NCI-H146 (cell line): ENCODE results near the gene PDK2.
"Not testable (repeated sequence)": the region's sequence is repeated elsewhere in the genome, so short reads cannot be mapped to it uniquely, and the experiment has no call there.

Source experiments
- DNase-seq: peaks from one replicate; lab custom pipeline; 2025; lab: John Stamatoyannopoulos, UW

PDK2 gene

DNA sequence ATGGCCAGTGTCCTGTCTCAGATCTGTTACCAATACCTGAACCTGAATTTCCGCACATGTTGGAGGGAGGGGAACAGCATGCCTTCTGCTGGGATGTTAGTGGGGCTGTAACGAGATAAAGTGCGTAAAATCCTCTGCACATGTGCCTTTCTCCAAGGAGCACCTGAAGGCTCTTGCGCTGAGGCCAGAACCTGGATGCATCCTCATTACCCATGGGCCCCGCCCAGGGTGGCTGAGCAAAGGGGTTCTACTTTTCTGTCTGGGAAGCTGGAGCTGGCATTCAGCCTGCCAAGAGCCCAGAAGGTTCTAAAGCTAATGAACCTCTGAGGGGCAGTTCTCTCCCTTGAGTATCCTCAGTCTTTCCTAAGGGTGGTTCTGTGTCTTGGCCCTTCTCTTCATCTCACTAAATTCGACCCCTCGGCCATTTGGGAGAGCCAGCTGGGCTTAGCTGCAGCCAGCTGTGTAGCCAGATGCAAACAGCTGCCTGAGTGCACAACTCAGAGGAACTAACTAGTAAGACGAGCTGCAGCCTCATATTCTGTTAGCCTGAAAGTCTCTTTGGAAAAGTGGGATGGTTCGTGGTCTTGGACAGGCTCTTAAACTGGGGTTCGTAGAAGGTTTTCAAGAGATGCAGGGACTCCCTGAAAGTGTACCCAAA lies 36.7 kb upstream of the PDK2 start:
- DNase-seq, result no peak

DNA sequence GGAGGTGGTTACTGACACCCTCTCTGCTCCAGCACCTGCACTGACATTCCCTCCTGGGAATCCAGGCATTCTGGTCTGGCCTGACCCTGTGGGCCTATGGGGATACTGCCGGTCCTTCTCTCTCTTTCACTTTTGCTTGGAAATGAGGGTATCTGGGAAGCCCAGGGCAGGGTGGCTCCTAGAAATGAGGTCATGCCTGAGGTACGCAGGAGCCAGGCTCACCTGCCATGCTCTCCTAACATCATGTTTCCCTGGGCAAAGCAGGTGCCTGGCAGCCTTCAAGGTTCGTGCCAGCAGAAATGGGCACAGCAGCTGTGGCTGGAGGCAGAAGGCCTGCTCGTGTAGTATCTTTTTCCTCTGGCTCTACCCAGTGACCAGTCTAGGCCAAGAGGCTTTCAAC lies 35.9 kb upstream of the PDK2 start:
- DNase-seq, result no peak

DNA sequence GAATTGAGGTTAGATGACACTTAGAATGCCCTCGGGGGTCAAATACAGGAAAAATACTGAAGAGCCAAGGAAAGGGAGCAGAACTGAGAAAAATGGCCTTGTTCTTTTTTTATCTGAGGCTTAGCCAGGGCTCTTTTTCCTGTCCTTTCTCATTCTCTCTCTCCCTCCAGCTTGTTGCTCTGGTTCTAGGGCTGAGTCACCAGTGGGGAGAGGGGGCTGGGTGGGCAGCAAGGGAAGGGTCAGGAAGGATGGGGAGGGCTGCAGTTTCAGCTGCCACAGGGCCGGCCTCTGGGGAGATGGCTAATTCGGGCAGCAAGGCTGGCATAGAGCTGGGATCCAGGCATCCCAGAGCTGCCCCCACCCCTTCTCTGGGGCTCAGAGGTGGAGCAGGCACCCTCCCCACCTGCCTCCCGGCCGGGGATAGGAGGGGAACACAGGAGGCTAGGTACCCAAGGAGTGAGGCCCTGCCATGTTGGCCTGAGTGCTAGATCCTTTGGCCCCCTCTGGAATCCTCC lies 35.3 kb upstream of the PDK2 start:
- DNase-seq, result no peak

DNA sequence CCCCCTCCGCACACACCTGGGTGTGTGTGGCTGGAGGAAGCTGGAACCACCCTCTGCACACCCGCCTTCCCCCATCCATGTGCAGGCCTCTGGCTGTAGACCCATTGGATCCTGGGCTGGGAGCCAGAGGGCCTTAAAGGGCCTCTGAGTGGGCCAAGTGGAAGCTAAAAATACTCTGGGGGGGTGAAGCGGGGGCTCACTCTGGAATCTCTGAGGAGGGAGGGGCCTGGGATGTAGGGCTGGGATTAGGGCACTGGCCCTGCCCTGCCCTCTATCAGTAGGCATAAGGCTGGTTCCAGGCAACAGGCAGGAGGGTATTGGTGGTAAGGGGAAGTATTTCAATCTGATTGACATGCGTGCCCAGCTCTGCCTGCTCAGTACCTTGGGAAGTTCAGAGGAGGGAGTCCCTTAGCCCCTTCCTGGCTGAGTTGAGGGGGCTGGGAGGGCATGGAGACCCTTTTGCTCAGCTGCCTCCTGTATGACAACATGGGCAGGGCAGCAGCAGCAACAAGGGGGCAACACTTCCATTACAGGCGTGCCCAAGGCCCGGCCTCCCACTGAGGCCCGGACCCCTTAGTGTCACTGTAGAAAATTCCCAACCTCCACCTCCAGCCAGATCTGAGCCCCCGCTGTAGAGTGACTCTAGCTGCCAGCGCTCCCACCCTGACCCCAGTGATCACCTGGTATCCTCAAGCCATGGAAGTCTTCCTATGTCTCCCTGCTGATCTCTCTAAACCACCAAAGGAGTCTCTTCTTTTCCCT lies 34.0 kb upstream of the PDK2 start:
- DNase-seq, result no peak

DNA sequence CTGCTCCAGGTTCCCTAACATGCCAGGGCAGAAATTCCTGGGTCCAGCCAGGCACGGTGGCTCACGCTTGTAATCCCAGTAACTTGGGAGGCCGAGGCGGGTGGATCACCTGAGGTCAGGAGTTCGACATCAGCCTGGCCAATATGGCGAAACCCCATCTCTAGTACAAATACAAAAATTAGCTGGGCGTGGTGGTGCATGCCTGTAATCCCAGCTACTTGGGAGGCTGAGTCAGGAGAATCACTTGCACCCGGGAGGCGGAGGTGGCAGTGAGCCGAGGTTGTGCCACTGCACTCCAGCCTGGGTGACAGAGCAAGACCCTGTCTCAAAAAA lies 33.5 kb upstream of the PDK2 start:
- not testable (repeated sequence) for DNase-seq

DNA sequence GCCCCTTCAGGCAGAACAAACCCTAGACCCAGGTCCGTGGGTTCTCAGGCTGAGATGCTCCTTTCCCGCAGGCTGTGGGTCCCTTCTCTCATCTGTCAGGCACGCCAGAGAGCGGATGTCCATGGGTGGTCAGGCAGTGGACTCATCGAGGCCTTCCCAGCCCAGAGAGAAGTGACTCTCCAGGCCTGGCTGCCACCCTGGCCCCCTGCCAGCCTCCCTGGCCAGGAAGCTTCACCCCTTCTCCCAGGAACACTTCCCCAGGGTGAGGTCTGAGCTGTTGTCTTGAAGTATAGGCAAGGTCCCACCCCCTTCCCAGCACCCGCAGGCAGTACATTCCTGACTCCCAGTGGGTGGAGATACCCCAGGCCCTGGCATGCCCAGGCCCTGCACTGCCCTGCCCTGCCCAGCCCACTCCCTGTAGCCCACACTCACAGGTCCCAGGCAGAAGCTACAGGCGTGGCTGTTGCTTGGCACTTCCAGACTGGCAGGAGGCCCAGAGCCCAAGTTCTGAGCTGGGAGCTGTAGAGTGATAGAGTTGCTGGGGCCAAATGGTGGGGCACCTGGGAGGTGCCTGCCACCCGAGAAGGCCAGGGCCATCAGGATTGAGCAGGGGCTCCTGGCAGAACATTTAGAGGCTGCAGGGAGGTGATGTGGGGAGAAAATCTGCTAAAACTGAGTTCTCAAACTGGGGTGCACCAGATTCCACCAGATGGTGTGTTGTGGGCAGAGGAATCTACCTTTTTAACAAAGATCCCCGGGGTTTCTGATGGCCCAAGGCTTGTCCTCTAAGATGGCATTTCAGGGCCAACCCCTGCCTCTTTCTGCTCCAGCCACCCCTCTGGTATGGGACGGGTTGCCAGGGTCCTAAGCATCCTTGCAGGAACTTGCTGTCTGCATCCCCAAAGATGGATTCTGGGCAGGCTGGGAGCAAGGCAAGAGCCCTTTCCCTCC lies 32.6 kb upstream of the PDK2 start:
- no peak for DNase-seq

DNA sequence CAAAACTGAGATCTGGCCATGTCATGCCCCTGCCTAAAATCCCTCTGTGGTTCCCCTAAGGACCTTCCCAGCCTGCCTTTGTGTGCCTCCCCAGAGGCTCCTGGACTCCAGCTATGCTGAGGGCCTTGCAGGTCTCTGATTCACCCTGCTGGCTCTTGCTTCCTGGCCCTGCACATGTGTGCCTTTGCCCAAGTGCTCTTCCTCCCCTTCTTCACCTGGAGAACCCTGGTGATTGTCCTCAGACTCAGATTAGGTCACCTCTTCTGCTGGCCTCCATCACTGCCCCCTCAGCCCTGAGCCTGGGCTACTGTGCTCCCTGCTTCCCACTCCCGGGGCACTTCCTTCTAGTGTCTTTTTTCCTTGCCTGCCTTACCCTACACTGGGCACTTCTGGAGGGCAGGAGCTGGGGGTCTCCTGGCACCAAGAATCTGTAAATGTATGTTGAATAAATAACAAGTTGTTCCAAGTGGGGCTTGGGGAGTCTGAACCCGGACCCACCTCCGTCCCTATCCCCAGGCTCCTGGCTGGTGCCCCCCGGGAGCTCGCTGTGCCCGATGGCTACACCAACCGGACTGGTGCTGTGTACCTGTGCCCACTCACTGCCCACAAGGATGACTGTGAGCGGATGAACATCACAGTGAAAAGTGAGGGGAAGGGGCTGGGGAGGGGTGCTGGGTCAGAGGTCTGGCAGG lies 31.4 kb upstream of the PDK2 start:
- no peak for DNase-seq

DNA sequence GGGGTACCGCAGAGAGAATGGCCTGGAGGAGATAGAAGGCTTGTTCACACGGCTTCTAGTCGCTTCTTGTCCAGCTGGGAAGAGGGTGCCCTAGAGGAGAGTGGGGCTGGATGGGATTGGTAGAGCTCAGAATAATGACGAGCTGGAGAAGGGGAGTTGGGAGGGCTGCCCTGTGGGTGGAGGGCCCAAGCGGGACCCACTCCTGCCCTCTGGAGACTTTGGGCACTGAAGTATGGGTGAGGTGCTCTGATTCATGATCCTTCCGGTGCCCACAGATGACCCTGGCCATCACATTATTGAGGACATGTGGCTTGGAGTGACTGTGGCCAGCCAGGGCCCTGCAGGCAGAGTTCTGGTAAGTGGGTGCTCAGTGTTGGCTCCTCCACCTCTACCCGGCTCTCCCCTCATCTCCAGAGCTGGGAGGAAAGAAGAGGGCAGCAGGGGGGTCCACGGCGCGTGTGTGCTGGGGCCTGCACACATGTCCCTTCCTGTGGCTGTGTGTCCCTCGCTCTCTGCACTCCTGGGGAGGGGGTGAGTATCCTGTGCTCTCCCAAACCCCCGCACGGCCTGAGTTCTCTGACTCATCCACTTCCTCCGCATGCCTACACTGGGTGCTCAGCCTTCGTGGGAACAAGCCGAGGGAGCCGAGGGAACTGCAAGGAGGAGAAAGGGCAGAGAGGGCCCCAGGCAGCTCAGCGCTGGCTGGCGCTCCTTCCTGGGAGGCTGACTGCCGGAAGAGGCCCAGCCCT lies 30.7 kb upstream of the PDK2 start:
- DNase-seq, result no peak

DNA sequence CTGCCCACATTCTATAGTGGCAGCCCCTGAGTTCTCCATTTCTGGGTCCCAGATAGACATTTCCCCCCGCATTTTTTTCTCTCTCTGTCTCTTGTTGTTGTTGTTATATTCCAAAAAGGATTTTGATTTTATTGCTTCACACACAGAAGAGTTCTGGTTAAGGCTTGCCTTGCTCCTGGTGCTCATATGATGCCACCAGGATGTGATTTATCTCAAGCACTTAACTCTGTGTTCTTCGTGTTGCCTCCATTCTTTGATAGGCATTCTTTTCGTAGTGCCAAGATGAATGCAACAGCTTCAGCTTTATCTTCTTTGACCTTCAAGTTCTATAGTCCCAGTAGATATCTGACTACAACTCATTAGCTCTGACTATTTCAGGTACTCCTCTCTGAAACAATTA lies 30.1 kb upstream of the PDK2 start:
- DNase-seq, result no peak

DNA sequence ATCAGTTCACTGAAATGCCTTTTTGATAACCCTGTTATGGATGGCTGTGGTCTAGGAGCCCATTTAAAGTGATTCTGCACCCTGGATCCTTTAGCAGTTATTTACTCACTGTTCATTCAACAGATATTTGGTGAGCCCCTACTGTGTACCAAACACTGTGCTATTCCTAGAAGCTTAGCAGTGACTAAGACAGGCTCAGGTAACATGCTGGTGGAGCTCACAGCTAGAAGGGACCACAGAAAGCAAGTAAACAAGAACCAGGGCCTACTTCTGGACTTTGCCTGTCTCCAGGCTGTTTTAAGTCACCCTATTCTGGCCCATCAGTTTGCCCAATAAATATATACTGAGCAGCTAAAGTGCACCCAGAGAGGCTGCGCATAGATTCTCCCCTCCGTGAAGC lies 28.2 kb upstream of the PDK2 start:
- no peak for DNase-seq

DNA sequence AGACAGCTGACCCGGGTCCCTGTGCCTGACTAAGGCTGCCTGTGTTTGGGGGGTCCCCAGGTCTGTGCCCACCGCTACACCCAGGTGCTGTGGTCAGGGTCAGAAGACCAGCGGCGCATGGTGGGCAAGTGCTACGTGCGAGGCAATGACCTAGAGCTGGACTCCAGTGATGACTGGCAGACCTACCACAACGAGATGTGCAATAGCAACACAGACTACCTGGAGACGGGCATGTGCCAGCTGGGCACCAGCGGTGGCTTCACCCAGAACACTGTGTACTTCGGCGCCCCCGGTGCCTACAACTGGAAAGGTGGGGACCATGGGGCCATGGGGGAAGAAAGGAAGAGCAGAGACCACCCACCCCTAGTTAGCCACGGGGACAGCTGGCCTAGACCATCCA lies 27.2 kb upstream of the PDK2 start:
- no peak for DNase-seq

DNA sequence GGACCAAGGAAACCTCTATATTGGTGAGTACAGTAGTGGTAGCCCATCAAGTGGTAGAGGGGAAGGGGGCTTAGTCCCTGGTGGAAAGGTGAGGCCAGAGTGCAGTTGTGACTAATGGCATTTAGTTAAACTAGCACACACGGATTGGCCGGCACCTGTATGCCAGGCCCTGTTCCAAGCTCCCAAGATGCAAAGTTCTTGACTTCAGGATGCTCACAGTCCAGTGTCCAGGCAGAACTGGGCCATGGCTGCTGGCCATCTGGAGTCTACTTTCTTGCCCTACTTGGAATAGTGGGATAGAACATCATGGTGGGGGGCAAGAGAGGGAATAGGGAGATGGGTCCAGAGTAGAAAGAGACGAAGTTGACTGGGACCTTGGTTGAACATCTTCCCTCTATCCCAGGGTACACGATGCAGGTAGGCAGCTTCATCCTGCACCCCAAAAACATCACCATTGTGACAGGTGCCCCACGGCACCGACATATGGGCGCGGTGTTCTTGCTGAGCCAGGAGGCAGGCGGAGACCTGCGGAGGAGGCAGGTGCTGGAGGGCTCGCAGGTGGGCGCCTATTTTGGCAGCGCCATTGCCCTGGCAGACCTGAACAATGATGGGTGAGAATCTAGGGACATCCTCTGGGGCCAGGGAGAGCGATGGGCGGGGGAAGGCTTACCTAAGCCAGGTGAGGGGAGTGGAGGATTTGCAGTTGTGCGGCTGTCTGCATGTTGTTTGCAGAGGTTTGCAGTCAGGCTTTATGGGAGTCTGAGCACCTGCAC lies 24.1 kb upstream of the PDK2 start:
- DNase-seq, result no peak

DNA sequence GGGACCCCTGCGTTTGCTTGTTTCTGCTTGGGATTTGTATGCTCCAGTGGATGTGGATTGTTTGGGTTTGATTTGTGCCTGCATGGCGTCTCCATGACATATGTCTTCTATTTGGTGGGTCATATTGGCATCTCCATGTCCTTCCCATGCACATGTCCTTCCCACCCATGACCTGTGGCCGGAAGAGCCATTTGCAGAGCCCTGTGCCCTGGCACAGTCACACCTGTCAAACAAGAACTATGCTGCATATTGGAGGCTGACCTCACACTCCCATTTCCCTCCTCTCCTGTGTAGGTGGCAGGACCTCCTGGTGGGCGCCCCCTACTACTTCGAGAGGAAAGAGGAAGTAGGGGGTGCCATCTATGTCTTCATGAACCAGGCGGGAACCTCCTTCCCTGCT lies 23.5 kb upstream of the PDK2 start:
- DNase-seq, result no peak

DNA sequence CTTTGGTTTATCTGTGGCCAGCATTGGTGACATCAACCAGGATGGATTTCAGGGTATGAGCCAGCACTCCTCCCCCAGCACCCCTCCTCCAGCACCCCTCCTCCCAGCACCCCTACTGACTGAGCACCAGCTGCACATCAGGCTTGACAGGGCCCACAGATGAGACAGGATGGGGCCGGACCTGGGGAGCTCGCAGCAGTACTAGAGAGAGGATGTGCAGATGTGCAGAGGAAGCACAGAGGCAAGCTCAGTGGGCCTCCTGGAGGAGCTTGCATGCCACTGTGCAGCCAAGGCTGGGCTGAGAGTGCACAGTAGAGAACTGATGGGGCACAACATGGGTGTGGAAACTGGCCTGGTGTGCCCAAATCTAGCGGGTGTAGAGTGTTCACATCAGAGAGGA lies 23.0 kb upstream of the PDK2 start:
- DNase-seq, result no peak

DNA sequence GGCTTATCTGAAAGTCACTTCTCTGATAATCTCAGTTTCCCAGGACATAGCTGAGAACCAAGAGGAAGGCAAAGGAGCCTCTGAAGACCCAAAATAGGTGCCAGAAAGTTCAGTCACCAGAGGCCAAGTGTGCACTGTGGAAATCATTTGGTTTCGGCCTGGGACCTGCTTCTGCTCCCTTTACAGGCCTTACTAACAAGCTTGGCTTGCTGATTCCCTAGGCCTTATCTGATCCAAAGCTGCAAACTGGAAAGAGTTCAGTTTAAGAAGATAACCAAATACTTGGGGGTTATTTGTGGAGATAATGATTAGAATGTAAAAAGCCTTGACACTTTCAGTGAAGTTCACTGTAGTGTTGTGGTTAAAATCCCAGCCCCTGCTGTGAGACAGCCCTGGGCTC lies 22.2 kb upstream of the PDK2 start:
- no peak for DNase-seq

DNA sequence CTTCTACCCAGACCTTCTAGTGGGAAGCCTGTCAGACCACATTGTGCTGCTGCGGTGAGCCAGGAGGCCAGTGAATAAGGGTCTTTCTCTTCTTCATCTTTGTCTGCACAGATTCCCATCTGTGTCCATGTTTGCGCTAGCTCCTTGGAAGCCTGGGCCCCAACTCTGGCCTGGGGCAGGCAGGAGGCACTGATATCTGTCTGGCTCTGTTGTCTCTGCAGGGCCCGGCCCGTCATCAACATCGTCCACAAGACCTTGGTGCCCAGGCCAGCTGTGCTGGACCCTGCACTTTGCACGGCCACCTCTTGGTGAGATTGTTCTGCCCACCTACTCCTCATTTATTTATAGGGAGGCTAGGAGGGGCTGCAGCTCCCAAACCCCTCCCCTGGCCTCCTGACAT lies 20.9 kb upstream of the PDK2 start:
- DNase-seq, result no peak

DNA sequence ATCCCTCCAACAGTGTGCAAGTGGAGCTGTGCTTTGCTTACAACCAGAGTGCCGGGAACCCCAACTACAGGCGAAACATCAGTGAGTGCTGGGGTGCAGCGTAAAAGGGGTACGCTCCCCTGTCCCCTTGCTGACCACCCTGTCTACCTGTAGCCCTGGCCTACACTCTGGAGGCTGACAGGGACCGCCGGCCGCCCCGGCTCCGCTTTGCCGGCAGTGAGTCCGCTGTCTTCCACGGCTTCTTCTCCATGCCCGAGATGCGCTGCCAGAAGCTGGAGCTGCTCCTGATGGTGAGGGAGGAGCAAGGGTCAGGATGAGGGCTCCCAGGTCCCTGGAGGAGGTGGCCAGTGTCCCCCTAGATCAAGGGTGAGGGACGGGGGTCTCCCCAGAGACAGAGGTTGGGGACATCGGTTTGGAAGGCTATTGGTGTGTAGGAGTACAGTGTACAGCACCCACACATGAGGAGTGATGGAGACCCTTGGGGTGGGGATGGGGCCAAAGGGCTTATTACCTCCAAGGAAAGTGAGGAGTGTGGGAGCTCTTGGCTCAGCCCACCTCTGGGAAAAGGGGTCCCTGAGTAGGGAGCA lies 19.6 kb upstream of the PDK2 start:
- DNase-seq, result no peak

DNA sequence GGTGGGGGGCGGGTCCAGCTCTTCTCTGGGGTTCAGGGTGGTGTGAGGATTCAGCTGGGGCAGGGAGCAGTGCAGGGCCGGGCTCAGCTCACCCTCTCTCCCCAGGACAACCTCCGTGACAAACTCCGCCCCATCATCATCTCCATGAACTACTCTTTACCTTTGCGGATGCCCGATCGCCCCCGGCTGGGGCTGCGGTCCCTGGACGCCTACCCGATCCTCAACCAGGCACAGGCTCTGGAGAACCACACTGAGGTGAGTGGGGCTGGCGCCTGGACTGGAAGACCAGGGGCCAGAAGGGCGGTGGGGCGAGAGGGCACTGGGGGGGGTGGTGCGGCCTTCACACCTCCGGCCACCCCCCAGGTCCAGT lies 18.9 kb upstream of the PDK2 start:
- no peak for DNase-seq

DNA sequence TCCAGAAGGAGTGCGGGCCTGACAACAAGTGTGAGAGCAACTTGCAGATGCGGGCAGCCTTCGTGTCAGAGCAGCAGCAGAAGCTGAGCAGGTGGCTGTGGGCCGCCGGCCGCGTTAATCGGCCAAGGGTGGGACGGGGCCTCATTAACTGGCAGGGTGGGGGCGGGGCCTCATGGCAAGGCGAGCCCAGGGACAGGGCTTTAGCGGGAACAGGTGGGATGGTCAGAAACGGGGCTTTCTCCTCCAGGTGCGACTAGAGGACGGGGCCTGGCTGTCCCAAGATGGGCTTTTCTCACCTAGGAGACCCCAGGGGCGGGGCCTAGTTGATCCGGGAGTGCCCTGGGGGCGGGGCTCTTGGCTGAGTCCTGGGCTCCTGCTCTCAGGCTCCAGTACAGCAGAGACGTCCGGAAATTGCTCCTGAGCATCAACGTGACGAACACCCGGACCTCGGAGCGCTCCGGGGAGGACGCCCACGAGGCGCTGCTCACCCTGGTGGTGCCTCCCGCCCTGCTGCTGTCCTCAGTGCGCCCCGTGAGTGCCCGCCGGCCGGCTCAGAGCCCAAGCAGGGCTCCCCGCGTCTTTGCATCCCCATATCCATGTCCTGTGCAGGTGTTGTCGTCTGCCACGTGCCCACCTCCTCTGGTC lies 18.4 kb upstream of the PDK2 start:
- DNase-seq, result peak; percentile 6

DNA sequence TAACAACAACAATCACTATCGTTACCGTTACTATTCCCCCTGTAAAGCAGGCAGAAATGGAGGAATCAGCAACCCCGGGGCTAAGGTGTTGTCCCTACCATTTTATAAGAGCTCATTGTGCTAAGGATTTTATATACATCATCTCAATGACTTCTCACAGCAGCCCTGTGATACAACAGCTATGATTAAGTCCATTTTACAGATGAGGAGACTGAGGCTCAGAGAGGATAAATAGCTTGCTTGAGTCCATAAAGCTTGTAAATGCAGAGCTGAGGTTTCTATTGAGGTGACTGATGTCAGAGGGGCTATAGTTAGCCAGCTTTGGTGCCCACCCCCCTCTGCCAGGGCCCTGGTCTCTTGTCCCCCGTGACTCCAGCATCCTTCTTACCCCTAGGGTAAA lies 16.7 kb upstream of the PDK2 start:
- DNase-seq, result no peak
